GM12892 (cell line): ENCODE results near the gene HIF3A.

Experiments used
- POLR2A ChIP-seq: IDR thresholded peaks from 2 replicates; pipeline ENCODE4 v1.6.1; 2011; ENCODE audit warnings: low read depth, low read length, control low read depth
- POLR2AphosphoS5 ChIP-seq: IDR thresholded peaks from 2 replicates; pipeline ENCODE4 v1.6.1; 2011; ENCODE audit warnings: low read depth, low read length, control low read depth
- TAF1 ChIP-seq: IDR thresholded peaks from 2 replicates; pipeline ENCODE4 v1.6.1; 2011; ENCODE audit warnings: low read depth, mild to moderate bottlenecking, control low read depth, low read length, borderline replicate concordance

DNA sequence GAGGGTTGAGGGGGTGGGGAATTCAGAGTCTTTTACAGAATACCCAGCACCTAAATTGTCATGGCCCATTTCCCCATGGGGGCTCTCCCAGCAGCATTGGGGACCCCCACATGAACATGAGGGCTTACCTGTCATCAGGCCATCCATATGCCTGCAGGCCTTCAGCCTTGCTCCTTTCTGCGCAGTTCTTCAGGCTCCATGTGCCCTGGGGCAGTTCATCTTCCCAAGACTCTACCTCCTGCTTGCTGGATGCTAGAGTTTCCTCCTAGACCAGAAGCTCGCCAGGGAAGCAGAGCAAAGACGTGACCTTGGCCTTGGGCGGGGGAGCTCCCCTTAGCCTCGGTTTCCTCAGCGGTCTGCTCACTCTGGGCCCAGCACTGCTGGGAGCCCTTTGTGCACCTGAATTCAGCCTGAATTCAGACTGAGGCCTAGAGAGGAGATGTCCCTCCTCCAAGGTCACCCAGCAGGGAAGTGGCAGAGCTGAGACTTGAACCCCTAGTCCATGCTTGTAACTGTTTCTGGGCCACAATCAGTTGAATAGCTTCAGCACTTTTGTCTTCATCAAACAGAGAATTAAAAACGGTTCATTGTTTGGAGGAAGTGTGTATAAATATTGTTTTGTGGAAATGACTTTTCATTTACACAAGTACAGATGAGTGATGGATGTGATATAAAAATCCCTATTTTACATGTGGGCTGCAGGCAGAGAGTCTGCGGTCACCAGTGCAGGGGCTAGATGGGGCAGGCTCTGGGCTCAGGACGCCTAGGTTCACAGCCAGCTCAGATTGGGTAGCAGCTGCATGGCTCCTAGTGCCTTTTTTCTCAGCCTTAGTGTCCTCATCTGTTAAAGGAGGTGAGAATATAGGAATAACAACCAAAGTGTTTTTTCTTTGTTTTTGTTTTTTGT lies 59.6 kb downstream of the HIF3A start:
- no peak for TF ChIP-seq POLR2A
- TF ChIP-seq POLR2AphosphoS5 = no peak
- no peak for TF ChIP-seq TAF1
